ENCODE data around the gene ANKRD24.

ANKRD24 gene

DNA sequence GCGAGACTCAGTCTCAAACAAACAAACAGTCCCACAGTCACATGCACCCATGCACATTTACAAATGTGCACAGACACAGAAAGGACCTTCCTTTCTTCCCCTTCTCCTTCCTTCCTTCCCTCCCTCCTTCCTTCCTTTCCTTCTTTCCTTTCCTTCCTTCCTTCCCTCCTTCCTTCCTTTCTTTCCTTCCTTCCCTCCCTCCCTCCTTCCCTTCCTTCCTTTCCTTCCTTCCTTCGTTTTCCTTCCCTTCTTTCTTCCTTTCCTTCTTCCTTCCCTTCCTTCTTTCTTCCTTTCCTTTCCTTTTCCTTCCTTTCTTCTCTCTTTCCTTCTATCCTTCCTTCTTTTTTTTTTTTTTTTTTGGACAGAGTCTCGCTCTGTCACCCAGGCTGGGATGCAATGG is 30.6 kb downstream of the ANKRD24 start:
- no peak for ATAC-seq
- TF ChIP-seq PPARA (CRISPR knock-in tag; IDR thresholded peaks at IDR 0.05; ENCODE audit: borderline replicate concordance) (no peak), RARB (CRISPR knock-in tag; IDR thresholded peaks at IDR 0.05) (no peak), TCF4 (CRISPR knock-in tag; IDR thresholded peaks at IDR 0.05; ENCODE audit: borderline replicate concordance) (no peak), SNAI2 (CRISPR knock-in tag; IDR thresholded peaks at IDR 0.05) (no peak), ZNF8 (CRISPR knock-in tag; IDR thresholded peaks at IDR 0.05) (no peak), ZNF565 (CRISPR knock-in tag; conservative IDR thresholded peaks at IDR 0.05; ENCODE audit: low read depth) (no peak), ZFP3 (CRISPR knock-in tag; IDR thresholded peaks at IDR 0.05) (no peak), BACH2 (CRISPR knock-in tag; IDR thresholded peaks at IDR 0.05; ENCODE audit: borderline replicate concordance) (no peak), ZNF70 (CRISPR knock-in tag; IDR thresholded peaks at IDR 0.05) (no peak), GLIS3 (CRISPR knock-in tag; IDR thresholded peaks at IDR 0.05) (no peak), ARNTL (CRISPR knock-in tag; IDR thresholded peaks at IDR 0.05; ENCODE audit: borderline replicate concordance, low read depth) (no peak), TOX (CRISPR knock-in tag; IDR thresholded peaks at IDR 0.05; ENCODE audit: borderline replicate concordance) (no peak), ZFP30 (CRISPR knock-in tag; IDR thresholded peaks at IDR 0.05) (no peak), ESRRG (CRISPR knock-in tag; IDR thresholded peaks at IDR 0.05) (no peak), ISL1 (CRISPR knock-in tag; IDR thresholded peaks at IDR 0.05) (no peak)
- TF ChIP-seq, protein P1, sequence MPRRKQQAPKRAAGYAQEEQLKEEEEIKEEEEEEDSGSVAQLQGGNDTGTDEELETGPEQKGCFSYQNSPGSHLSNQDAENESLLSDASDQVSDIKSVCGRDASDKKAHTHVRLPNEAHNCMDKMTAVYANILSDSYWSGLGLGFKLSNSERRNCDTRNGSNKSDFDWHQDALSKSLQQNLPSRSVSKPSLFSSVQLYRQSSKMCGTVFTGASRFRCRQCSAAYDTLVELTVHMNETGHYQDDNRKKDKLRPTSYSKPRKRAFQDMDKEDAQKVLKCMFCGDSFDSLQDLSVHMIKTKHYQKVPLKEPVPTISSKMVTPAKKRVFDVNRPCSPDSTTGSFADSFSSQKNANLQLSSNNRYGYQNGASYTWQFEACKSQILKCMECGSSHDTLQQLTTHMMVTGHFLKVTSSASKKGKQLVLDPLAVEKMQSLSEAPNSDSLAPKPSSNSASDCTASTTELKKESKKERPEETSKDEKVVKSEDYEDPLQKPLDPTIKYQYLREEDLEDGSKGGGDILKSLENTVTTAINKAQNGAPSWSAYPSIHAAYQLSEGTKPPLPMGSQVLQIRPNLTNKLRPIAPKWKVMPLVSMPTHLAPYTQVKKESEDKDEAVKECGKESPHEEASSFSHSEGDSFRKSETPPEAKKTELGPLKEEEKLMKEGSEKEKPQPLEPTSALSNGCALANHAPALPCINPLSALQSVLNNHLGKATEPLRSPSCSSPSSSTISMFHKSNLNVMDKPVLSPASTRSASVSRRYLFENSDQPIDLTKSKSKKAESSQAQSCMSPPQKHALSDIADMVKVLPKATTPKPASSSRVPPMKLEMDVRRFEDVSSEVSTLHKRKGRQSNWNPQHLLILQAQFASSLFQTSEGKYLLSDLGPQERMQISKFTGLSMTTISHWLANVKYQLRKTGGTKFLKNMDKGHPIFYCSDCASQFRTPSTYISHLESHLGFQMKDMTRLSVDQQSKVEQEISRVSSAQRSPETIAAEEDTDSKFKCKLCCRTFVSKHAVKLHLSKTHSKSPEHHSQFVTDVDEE (CRISPR knock-in tag; IDR thresholded peaks at IDR 0.05), result no peak
- TF ChIP-seq, protein P2, sequence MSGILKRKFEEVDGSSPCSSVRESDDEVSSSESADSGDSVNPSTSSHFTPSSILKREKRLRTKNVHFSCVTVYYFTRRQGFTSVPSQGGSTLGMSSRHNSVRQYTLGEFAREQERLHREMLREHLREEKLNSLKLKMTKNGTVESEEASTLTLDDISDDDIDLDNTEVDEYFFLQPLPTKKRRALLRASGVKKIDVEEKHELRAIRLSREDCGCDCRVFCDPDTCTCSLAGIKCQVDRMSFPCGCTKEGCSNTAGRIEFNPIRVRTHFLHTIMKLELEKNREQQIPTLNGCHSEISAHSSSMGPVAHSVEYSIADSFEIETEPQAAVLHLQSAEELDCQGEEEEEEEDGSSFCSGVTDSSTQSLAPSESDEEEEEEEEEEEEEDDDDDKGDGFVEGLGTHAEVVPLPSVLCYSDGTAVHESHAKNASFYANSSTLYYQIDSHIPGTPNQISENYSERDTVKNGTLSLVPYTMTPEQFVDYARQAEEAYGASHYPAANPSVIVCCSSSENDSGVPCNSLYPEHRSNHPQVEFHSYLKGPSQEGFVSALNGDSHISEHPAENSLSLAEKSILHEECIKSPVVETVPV (CRISPR knock-in tag; IDR thresholded peaks at IDR 0.05), result no peak
- TF ChIP-seq, protein P3, sequence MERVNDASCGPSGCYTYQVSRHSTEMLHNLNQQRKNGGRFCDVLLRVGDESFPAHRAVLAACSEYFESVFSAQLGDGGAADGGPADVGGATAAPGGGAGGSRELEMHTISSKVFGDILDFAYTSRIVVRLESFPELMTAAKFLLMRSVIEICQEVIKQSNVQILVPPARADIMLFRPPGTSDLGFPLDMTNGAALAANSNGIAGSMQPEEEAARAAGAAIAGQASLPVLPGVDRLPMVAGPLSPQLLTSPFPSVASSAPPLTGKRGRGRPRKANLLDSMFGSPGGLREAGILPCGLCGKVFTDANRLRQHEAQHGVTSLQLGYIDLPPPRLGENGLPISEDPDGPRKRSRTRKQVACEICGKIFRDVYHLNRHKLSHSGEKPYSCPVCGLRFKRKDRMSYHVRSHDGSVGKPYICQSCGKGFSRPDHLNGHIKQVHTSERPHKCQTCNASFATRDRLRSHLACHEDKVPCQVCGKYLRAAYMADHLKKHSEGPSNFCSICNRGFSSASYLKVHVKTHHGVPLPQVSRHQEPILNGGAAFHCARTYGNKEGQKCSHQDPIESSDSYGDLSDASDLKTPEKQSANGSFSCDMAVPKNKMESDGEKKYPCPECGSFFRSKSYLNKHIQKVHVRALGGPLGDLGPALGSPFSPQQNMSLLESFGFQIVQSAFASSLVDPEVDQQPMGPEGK (CRISPR knock-in tag; IDR thresholded peaks at IDR 0.05; ENCODE audit: borderline replicate concordance), result no peak
- TF ChIP-seq, protein P4, sequence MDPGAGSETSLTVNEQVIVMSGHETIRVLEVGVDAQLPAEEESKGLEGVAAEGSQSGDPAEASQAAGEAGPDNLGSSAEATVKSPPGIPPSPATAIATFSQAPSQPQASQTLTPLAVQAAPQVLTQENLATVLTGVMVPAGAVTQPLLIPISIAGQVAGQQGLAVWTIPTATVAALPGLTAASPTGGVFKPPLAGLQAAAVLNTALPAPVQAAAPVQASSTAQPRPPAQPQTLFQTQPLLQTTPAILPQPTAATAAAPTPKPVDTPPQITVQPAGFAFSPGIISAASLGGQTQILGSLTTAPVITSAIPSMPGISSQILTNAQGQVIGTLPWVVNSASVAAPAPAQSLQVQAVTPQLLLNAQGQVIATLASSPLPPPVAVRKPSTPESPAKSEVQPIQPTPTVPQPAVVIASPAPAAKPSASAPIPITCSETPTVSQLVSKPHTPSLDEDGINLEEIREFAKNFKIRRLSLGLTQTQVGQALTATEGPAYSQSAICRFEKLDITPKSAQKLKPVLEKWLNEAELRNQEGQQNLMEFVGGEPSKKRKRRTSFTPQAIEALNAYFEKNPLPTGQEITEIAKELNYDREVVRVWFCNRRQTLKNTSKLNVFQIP (CRISPR knock-in tag; IDR thresholded peaks at IDR 0.05; ENCODE audit: borderline replicate concordance, low read depth), result no peak

DNA sequence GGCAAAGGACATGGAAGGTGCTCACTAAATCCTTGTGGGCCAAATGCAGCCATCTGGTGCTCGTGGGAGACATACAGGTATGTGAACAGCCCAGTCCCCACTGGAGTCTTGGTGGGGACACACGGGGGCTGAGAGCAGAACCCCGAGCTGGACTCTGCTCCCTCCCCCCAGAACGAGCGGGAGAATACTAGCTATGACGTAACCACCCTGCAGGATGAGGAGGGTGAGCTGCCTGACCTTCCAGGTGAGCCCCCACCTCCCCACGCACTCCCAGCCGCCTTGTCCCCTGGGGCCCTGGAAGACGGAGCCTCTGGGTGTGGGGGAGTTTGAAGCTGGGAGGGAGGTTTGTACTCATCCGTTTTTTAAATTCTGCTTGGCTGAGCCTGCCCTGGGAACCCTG is 33.3 kb downstream of the ANKRD24 start:
- ATAC-seq, result no peak
- TF ChIP-seq TOX (CRISPR knock-in tag; IDR thresholded peaks at IDR 0.05; ENCODE audit: borderline replicate concordance), result no peak
- TF ChIP-seq CSDC2 (CRISPR knock-in tag; IDR thresholded peaks at IDR 0.05), result no peak
- no peak for TF ChIP-seq ZC3H10 (CRISPR knock-in tag; IDR thresholded peaks at IDR 0.05)
- no peak for TF ChIP-seq ZFP30 (CRISPR knock-in tag; IDR thresholded peaks at IDR 0.05)
- TF ChIP-seq, protein P4 (CRISPR knock-in tag; IDR thresholded peaks at IDR 0.05; ENCODE audit: borderline replicate concordance, low read depth), result no peak
- no peak for TF ChIP-seq ISL1 (CRISPR knock-in tag; IDR thresholded peaks at IDR 0.05)
- no peak for TF ChIP-seq RARB (CRISPR knock-in tag; IDR thresholded peaks at IDR 0.05)
- no peak for TF ChIP-seq ESRRG (CRISPR knock-in tag; IDR thresholded peaks at IDR 0.05)
- TF ChIP-seq ZNF70 (CRISPR knock-in tag; IDR thresholded peaks at IDR 0.05), result no peak
- TF ChIP-seq ARNTL (CRISPR knock-in tag; IDR thresholded peaks at IDR 0.05; ENCODE audit: borderline replicate concordance, low read depth), result no peak
- no peak for TF ChIP-seq ZFP3 (CRISPR knock-in tag; IDR thresholded peaks at IDR 0.05)
- TF ChIP-seq, protein P5, sequence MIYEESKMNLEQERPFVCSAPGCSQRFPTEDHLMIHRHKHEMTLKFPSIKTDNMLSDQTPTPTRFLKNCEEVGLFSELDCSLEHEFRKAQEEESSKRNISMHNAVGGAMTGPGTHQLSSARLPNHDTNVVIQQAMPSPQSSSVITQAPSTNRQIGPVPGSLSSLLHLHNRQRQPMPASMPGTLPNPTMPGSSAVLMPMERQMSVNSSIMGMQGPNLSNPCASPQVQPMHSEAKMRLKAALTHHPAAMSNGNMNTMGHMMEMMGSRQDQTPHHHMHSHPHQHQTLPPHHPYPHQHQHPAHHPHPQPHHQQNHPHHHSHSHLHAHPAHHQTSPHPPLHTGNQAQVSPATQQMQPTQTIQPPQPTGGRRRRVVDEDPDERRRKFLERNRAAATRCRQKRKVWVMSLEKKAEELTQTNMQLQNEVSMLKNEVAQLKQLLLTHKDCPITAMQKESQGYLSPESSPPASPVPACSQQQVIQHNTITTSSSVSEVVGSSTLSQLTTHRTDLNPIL (CRISPR knock-in tag; IDR thresholded peaks at IDR 0.05; ENCODE audit: low read depth), result no peak
- TF ChIP-seq OSR1 (CRISPR knock-in tag; IDR thresholded peaks at IDR 0.05), result no peak
- no peak for TF ChIP-seq GLIS3 (CRISPR knock-in tag; IDR thresholded peaks at IDR 0.05)
- no peak for TF ChIP-seq ZNF565 (CRISPR knock-in tag; conservative IDR thresholded peaks at IDR 0.05; ENCODE audit: low read depth)
- no peak for TF ChIP-seq PPARA (CRISPR knock-in tag; IDR thresholded peaks at IDR 0.05; ENCODE audit: borderline replicate concordance)
- TF ChIP-seq, protein P1 (CRISPR knock-in tag; IDR thresholded peaks at IDR 0.05), result no peak
- TF ChIP-seq, protein P3 (CRISPR knock-in tag; IDR thresholded peaks at IDR 0.05; ENCODE audit: borderline replicate concordance), result no peak
- no peak for TF ChIP-seq TCF4 (CRISPR knock-in tag; IDR thresholded peaks at IDR 0.05; ENCODE audit: borderline replicate concordance)

Measured in SK-N-SH treated with all-trans-retinoic acid at 6 μM for 48 hours (cell line).